Fibroblast of peridontal ligament (primary cell): Measurements from ENCODE around the gene FANCB.
A peak's percentile ranks its signal among the peaks of the same experiment; 100 is the strongest.

ENCODE experiments used
- DNase-seq: peaks from one replicate; pipeline ENCODE4 v3.0.0-alpha.2; 2010; ENCODE audit errors: extremely low read depth

Gene FANCB

DNA sequence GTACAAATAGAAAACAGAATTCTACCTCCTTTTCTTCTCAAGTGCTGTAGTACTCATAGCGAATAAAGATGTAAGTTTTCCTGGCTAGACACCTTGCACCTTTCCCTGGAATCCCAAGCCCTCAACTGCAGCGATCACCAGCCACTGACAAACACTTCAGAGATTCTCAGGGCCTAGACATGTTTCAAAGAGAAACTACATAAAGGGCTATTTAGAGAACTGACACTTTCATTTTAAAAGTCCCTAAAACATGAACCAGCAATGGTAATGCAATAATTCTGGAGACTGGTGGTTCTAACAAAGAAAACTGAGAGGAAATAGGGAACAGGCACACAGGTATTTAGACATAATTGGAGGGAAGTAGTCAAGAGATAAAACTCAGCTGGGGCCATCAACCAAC, 35.7 kb downstream of the FANCB start:
- no peak for DNase-seq

DNA sequence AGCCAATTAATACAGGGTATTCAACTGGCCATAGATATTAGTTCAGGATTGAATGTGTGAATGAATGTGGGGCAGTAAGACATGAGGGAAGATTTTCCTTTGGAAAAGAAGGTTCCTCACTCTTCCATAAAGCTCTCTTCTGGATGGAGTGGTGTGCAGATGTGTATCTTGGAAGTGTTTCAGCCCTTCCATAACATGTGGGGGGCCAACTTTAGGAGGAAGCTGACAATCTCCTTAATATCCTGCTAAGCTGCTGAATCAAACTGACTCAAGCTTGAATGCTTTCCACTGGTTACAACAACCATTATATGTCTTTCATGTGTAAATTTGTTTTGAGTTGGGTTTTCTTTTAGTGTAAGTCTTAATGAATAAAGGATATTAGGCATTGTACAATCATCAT, 40.3 kb downstream of the FANCB start:
- peak; percentile 24 for DNase-seq

GRCh38 chrX:14832151-14832550, 40.7 kb downstream of the FANCB start:
- peak; percentile 45 for DNase-seq

GRCh38 chrX:14829643-14830042, 43.2 kb downstream of the FANCB start:
- DNase-seq = no peak

GRCh38 chrX:14826319-14826718, 46.5 kb downstream of the FANCB start:
- no peak for DNase-seq

GRCh38 chrX:14825851-14826250, 47.0 kb downstream of the FANCB start:
- DNase-seq = peak; percentile 53

DNA sequence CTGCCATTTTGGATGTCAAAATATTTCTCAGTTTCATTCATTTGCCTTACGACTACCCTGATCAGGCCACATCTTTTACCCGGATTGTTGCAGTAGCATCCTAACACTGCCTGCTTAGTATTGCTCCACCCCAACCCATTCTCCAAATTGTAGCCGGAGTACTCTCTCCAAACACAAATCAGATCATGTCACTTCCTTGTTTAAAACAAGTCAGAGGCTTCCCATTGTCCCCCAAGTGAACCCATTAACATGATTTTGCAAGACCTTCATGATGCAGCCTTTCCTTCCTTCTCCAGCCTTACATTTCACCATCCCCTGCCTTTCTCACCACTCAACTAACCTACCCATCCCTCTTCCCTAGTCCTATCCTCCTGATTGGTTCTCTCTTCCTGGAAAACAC, 53.1 kb downstream of the FANCB start:
- DNase-seq = no peak

GRCh38 chrX:14817571-14817970, 55.3 kb downstream of the FANCB start:
- DNase-seq = no peak

GRCh38 chrX:14802943-14803710, 69.7 kb downstream of the FANCB start:
- DNase-seq = peak; percentile 28

DNA sequence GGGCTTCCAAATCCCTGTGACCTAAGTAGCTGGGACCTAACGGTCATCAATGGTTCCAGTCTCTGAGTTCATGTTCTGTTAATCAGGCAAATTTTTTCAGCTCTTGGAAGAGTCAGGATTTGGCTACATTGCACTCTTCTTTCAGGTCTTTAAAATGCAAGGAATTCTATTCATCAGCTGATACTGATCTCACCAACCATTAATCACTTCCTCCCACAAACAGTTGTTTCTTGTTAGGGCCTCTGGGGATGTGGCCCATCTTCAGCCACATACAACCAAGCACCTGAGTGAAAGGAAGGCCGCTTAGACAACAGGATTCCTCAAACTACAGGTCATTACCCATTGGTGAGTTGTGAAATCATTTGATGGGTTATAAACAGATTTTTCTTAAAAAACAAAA, 71.7 kb downstream of the FANCB start:
- no peak for DNase-seq

- no peak for DNase-seq
Observed at GRCh38 chrX:14798805-14799397, 74.0 kb downstream of the FANCB start.
